ENCODE results near the gene E2F4. TPM values are rescaled to one million over a fixed set of nuclear protein-coding genes. Genes with fewer than 3 reads are reported as not detected.

The E2F4 gene, protein sequence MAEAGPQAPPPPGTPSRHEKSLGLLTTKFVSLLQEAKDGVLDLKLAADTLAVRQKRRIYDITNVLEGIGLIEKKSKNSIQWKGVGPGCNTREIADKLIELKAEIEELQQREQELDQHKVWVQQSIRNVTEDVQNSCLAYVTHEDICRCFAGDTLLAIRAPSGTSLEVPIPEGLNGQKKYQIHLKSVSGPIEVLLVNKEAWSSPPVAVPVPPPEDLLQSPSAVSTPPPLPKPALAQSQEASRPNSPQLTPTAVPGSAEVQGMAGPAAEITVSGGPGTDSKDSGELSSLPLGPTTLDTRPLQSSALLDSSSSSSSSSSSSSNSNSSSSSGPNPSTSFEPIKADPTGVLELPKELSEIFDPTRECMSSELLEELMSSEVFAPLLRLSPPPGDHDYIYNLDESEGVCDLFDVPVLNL
- 100 to 1,000 TPM; 130 to 136 TPM for total RNA-seq

DNA sequence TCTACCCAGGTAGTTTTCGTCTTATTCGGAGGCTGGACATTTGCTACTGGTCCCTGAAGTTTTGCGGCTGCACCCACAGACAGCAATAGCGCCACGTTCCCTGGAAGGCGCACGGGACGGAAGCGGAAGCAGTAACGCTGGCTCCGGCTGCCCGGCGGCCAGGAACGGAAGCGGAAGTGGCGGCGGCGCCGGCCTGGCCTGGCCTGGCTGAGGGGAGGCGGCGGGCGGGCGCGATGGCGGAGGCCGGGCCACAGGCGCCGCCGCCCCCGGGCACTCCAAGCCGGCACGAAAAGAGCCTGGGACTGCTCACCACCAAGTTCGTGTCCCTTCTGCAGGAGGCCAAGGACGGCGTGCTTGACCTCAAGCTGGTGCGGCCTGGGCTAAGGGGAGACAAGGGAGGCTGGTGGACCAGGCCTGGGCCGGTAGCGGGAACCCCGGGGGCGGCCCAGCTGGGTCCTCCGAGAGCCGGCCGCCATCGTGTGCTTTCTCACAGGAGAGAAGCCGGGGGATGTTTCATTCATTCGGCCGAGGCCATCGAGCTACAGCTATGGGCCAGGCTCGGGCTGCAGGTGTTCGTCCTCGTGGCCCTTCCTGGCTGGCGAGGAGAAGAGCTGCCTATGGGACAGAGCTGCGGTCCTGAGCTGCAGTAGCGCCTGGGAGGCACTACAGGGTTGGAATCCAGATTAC is at the start of gene E2F4:
Gene E2F4, plus strand, starts transcription at position 161 of the 687 bp plus-strand sequence. Its CDS starts 73 bp downstream, at position 234.
- peaks cover 41% of the 10 kb centered on the region for H3K36me3 Mint-ChIP-seq
- H3K27ac Mint-ChIP-seq = peak within 1 kb of the TSS; percentile 82
- peaks cover 26% of the 10 kb centered on the region for H3K4me1 Mint-ChIP-seq
- no peaks in the 10 kb centered on the region for H3K27me3 Mint-ChIP-seq
- no peaks in the 10 kb centered on the region for H3K9me3 Mint-ChIP-seq
- H3K4me3 Mint-ChIP-seq = peak within 1 kb of the TSS; percentile 95
- DNase-seq = peak; percentile 91

DNA sequence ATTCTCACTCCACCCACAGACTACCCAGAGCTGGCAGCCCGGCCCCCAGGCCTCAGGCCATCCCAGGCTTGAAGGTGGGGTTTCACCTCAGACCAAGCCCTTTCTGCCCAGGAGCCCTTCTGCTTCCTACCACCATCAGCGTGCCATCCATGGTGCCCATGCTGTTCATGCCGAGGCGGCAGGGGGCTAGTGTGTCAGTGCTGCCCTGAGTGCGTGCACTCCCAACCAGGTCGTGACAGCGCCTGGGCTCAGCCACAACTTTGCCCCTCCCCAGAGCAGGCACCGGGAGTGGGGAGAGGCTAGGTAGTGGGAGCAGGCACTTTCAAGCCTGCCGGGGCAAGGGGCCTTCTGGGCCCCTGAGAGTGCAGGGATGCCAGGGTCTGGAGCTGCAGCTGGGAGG is 49.6 kb upstream of the E2F4 start:
- Mint-ChIP-seq H3K4me1 (no peaks in the 10 kb centered on the region), H3K36me3 (peaks cover 42% of the 10 kb centered on the region), H3K9me3 (no peaks in the 10 kb centered on the region), H3K4me3 (no peak overlapping the region), H3K27me3 (no peaks in the 10 kb centered on the region), H3K27ac (no peak overlapping the region)
- DNase-seq = no peak

DNA sequence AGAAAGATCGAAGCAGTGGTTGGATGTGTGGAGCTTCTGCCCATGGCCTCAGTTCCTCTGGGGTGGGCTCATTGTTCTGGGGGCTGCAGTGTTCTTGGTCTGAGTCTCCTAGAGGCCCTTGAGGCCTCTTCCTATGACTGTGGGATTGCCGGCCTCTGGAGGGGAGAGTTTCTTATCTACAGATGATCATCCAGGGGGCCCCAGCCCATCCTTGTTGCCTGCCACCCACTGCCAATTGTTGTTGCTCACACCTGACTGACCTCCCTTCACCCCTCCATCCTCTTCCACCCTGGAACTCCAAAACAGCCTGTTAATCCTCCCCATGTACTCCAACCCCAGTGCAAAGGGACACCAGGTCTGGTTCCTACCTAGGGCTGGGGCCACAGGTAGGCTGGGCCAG is 47.0 kb upstream of the E2F4 start:
- H3K27me3 Mint-ChIP-seq = peaks cover 12% of the 10 kb centered on the region
- H3K36me3 Mint-ChIP-seq = peaks cover 59% of the 10 kb centered on the region
- DNase-seq = no peak
- no peaks in the 10 kb centered on the region for H3K9me3 Mint-ChIP-seq
- no peak overlapping the region for H3K4me3 Mint-ChIP-seq
- H3K27ac Mint-ChIP-seq = no peak overlapping the region
- no peaks in the 10 kb centered on the region for H3K4me1 Mint-ChIP-seq

DNA sequence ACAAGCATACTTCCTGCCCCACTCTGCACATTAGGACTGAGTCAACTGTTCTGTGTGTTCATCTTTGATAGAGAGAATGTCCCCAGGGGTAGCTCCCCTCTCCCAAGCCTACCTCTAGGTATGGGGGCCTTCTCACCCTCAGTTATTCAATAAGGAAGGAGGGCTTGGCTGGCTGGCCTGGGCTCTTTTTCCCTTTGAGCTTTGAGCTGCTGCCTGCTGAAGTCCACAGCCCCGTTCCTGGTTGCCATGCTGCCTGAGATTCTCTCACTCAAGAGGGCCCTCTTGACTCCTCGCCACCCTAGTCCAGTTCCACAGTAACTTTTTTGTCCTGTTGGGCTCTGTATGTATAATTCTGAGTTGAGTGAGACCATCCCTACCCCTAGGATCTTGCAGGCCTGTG is 46.2 kb upstream of the E2F4 start:
- Mint-ChIP-seq H3K27ac (no peak overlapping the region), H3K9me3 (no peaks in the 10 kb centered on the region), H3K36me3 (peaks cover 52% of the 10 kb centered on the region)

DNA sequence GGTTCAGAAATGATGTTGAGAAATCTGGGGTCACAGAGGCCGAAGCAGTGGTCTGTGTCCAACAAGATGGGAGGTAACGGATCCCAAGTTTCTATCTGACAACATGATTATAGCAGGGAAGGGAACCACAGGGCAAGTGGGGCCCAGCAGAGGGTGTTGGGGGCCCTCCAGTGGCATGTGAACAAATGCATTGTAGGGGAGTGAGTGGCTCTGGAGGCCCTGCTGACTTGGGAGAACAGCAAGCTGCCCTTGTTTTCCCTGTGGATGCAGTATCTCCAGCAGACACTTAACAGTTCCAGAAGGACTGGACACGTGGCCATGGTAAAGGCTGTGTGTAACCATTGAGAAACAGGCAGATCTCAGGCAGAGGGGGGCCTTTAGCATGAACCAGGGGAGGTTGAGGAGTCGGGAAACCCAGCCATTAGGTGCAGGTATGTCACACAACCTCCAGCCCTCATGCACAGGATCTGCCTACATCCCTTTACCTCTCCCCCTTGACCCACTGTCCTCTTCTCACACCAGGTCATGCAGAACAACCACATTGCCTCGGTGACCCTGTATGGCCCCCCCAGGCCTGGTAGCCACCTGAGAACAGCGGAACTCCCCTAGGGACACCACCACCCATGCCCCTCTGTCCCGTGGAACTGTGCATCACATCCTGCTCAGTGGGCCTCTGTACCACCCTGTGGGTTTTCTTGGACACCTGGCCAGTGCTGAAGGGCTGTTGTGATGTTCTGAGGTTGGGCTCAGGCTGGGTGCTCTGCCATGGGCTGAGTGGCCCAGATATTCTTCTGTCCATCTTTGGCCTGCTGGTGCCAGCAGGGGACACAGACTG is 45.2 kb upstream of the E2F4 start:
- Mint-ChIP-seq H3K27ac (no peak overlapping the region), H3K27me3 (peaks cover 21% of the 10 kb centered on the region), H3K36me3 (peaks cover 47% of the 10 kb centered on the region), H3K4me1 (peaks cover 5% of the 10 kb centered on the region), H3K4me3 (no peak overlapping the region), H3K9me3 (no peaks in the 10 kb centered on the region)
- DNase-seq = no peak

More for the DNA sequence above, 46.2 kb upstream of the E2F4 start:
- no peaks in the 10 kb centered on the region for H3K4me1 Mint-ChIP-seq
- no peak for DNase-seq
- no peak overlapping the region for H3K4me3 Mint-ChIP-seq
- peaks cover 12% of the 10 kb centered on the region for H3K27me3 Mint-ChIP-seq

DNA sequence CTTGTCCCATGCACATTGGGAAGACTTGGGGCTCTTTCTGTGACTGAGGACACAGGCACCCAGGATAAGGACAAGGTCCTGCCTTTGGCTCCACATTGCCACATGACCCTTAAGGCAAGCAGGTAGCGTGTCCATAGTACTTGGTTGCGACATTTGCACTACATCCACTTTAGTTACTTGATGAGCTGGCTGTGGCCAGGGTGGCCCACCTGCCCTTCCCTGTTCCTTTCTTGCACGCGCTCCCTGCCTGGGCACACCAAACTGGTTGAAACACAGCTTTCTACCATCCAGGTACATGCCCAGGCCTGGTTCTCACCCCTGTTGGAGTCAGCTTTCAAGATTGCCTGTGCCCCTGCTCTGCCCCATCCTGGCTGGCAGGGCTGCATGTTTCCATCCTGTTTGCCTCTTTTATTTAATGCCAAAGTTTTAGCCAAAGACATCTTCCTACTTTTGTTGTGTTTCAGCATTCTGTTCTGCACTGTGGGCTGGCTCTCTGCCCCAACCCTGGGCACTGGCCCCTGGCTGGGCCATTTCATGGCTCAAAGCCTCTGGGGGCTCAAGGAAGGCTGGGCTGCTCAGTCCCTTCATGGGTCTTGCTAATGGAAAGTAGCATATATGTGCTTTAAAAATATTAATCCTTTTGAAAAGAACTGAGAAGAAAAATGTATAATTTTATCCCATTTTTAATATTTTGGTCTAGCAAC is 44.4 kb upstream of the E2F4 start:
- H3K4me1 Mint-ChIP-seq = peaks cover 5% of the 10 kb centered on the region
- no peak for DNase-seq
- no peaks in the 10 kb centered on the region for H3K9me3 Mint-ChIP-seq
- H3K27ac Mint-ChIP-seq = no peak overlapping the region
- peaks cover 42% of the 10 kb centered on the region for H3K36me3 Mint-ChIP-seq
- peaks cover 30% of the 10 kb centered on the region for H3K27me3 Mint-ChIP-seq
- no peak overlapping the region for H3K4me3 Mint-ChIP-seq

DNA sequence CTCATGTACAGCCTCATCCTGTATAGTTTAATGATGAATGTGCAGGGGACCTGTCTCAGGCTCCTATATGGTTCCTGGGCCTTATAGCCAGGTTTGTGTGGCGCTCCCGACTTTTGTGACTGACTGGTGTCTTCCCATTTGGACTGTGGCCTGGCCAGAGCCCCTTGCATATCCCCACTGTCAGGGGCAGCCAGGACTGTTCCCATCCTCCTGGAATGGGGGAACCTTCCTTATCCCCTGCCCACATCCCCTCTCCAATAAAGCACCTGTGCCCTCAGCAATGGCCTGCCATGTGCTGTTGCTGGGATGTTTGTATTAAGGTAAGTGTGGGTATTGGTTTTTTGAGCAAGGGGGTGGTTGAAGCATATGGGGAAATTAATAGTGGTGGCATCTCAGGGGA is 43.7 kb upstream of the E2F4 start:
- DNase-seq = no peak

DNA sequence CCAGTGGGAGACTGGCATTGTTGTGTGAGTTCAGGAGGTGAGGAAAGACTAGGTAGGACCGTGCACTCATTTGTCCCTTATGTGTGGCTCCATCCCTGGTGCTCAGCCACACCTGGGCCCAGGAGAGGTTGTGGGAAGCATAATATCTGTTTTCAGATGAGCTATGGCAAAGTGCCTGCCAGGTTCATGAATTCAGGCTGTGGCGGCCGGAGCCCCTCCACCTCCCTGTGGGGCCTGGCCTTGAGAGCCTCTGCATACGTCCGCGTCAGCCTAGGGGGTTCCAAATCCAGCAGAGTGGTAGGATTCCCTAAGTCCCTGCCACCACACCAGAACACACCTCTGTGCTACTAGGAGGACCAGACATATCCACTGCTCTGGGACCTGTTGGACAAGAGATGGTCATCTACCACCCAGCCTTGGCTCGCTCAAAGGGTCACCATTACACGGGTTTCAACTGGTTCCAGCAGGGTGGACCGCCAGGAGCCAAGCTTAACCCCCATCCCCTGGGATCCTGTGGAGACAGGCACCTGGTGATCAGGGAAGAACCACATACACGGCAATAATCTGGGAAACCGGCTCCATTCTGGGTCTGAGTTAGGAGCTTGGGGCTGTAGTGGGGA is 43.2 kb upstream of the E2F4 start:
- H3K36me3 Mint-ChIP-seq = peaks cover 37% of the 10 kb centered on the region
- no peak for DNase-seq
- H3K27me3 Mint-ChIP-seq = peaks cover 36% of the 10 kb centered on the region
- no peak overlapping the region for H3K27ac Mint-ChIP-seq
- H3K4me1 Mint-ChIP-seq = peaks cover 10% of the 10 kb centered on the region
- H3K9me3 Mint-ChIP-seq = no peaks in the 10 kb centered on the region
- no peak overlapping the region for H3K4me3 Mint-ChIP-seq

More for the DNA sequence above, 43.7 kb upstream of the E2F4 start:
- H3K9me3 Mint-ChIP-seq = no peaks in the 10 kb centered on the region
- peaks cover 36% of the 10 kb centered on the region for H3K27me3 Mint-ChIP-seq
- peaks cover 10% of the 10 kb centered on the region for H3K4me1 Mint-ChIP-seq
- no peak overlapping the region for H3K27ac Mint-ChIP-seq
- peaks cover 39% of the 10 kb centered on the region for H3K36me3 Mint-ChIP-seq
- H3K4me3 Mint-ChIP-seq = no peak overlapping the region

DNA sequence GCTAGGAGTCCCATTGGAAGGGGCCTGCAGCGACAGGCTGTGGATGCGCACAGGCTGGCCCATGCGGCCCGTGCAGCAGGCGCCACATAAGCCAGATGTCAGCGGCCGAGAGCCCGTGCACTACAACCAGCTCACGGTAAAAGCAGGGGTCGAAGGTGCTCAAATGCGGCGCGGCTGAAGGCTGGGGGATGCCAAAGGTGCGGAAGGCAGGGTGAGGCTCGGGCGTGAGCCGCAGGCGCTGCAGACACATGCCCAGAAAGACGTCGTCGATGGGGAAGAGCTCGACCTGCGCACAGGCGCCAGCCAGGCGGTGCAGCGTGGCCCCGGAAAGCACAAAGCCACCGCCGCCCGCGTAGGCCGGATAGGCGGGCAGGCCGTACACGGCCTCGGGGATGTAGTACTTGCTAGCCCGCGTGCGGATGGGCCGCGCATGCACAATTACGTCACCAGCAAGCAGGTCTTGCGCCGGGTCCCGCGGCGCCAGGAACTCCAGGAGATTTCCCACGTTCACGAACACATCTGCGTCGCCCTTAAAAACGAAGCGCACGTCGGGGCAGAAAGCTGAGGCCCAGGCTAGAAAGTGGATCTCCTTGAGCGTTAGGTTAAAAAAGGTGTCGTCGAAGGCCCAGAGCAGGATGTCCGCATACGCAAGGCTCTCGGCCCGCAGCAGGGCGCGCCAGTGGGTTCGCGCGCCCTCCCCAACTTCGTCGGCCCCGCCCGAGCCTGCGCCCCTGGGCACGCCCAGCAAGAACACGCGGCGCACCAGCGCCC is 42.5 kb upstream of the E2F4 start:
- no peak overlapping the region for H3K27ac Mint-ChIP-seq
- H3K27me3 Mint-ChIP-seq = peaks cover 36% of the 10 kb centered on the region
- H3K9me3 Mint-ChIP-seq = no peaks in the 10 kb centered on the region
- peaks cover 10% of the 10 kb centered on the region for H3K4me1 Mint-ChIP-seq
- no peak for DNase-seq
- no peak overlapping the region for H3K4me3 Mint-ChIP-seq
- H3K36me3 Mint-ChIP-seq = peaks cover 40% of the 10 kb centered on the region

DNA sequence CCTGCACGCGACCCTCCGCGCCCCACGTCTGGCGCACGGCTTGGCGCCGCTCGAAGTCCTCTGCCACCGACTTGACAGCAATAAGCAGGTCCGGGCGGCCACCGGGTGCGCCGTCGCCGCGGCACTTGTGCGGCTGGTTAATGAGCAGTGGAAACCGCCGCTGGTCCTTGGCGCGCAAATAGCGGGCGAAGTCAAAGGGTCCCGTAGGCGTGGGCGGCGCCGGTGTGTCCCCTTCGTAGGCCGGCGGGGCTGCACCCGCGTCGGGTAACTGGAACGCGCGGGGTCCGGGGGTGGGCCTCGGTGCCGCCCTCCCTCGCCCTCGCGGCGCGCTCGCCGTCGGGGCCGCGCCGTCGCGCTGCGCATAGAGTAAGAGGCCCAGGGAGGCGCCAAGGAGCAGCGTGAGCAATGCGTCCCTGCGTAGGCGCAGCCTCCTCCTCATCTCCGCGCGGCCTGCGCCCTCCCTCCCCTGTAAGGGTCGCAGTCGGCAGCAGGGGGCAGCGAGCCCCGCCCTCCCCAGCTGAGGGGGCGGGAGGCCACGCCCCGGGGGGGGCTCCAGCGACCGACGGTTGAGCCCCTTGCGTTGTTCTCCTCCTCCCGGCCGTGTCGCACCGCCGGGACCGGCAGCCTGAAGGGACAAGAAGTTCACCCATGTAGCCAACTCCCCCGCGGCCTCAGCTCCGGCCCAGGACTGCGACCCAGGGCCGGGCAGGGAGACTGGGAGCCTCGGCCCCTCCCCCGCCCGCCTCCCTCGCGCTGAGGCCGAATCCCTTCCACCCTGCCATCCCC is 41.7 kb upstream of the E2F4 start:
- H3K27me3 Mint-ChIP-seq = peaks cover 36% of the 10 kb centered on the region
- peak; percentile 71 for DNase-seq
- H3K4me3 Mint-ChIP-seq = peak overlapping the region; percentile 32
- H3K27ac Mint-ChIP-seq = no peak overlapping the region
- H3K36me3 Mint-ChIP-seq = peaks cover 35% of the 10 kb centered on the region
- H3K4me1 Mint-ChIP-seq = peaks cover 10% of the 10 kb centered on the region
- H3K9me3 Mint-ChIP-seq = no peaks in the 10 kb centered on the region

DNA sequence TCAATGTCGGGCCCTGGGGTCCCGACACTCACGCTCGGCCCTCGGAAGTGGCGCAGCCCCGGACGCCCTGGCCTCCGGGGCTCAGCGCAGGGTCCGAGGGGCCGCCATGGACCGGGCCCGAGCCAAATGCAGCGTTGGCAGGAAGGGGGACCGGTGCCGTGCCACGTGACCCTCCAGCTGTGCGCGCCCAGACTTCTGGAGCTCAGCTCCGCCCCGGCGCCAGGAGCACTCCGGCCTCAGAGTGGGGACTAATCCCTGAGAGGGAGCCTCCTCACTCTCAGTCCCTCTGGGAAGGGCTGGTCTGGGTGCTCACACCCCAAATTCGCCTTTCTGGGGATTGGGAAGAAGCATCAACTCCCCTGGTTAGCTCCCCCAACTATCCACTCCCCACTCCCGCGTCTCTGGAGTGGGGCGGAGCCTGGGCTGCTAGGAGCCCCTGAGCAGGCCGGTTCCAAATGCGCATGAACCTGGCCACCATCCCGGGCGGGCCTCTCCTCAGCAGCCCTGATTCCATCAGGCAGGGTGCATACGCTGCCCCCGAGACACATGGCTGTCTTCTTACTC is 41.0 kb upstream of the E2F4 start, which contains the start of gene B3GNT9:
Gene B3GNT9, minus strand, starts transcription at position 166 of the 564 bp plus-strand sequence. CDS start 513 bp downstream, outside the sequence.
- Mint-ChIP-seq H3K4me1 (peaks cover 10% of the 10 kb centered on the region), H3K27ac (no peak within 1 kb of the TSS), H3K27me3 (peaks cover 38% of the 10 kb centered on the region), H3K36me3 (peaks cover 31% of the 10 kb centered on the region), H3K4me3 (peak within 1 kb of the TSS; percentile 66), H3K9me3 (no peaks in the 10 kb centered on the region)
- no peak for DNase-seq

DNA sequence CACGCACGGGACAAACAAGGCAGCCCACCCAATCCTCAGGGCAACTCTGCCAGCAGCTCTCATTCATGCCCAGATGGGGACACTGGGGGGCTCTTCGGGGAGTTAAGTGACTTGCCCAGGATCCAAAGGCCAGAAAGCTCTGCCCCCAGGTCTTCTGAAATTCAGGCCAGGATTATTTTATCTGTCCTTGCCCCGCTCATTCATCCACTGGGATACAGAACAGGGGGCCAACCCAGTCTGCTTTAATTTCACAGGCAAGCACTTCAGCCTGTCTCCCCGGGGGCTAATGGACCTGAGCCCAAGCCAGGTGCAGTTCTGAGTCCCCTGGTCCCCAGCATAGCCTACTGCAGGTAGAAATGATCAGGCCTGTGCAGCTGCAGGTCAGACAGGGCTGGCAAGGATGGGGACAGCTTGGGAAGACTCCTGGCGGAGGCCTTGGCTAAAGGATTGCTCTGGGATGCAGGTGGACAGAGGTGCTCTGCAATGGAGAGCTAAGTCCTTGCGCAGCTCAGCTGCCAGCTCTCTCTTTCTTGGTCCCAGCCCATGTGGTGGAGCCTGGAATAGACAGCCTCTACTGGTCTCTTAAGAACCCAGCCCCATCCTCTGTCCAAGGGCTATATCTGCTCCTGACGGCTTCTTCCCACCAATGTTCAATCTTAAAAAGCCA is 40.4 kb upstream of the E2F4 start:
- H3K9me3 Mint-ChIP-seq = no peaks in the 10 kb centered on the region
- H3K4me1 Mint-ChIP-seq = peaks cover 15% of the 10 kb centered on the region
- H3K36me3 Mint-ChIP-seq = peaks cover 26% of the 10 kb centered on the region
- no peak for DNase-seq
- no peak overlapping the region for H3K27ac Mint-ChIP-seq
- peak overlapping the region; percentile 66 for H3K4me3 Mint-ChIP-seq
- H3K27me3 Mint-ChIP-seq = peaks cover 40% of the 10 kb centered on the region

Data from activated naive CD8-positive, alpha-beta T cell treated with anti-CD3 and anti-CD28 coated beads for 36 hours (primary cell).